Effector memory CD8-positive, alpha-beta T cell (primary cell): Measurements from ENCODE around the gene PCDHGA8.

Experiments
- ATAC-seq: fragments of 150-1000 bp; cut with Tn5 transposase; replicated peaks from 2 replicates; pipeline ENCODE4 v1.10.0; 2021; ENCODE audit warnings: mild to moderate bottlenecking, moderate library complexity
- DNase-seq, 3 experiments: peaks; one replicate each; pipeline ENCODE4 v3.0.0; 2021
- H3K27ac Mint-ChIP-seq, 2 donors: one replicate each; pipeline ENCODE4 v1.8.0; 2022; ENCODE audit warnings: mild to moderate bottlenecking in 2 of 2, mixed read lengths in 2 of 2, moderate library complexity in 2 of 2
- H3K27me3 Mint-ChIP-seq, 2 donors: one replicate each; pipeline ENCODE4 v1.8.0; 2022; ENCODE audit warnings: mixed read lengths in 2 of 2
- H3K36me3 Mint-ChIP-seq: one replicate; pipeline ENCODE4 v1.8.0; 2022; ENCODE audit warnings: mild to moderate bottlenecking, moderate library complexity, mixed read lengths; ENCODE audit not compliant: insufficient read depth
- H3K4me1 Mint-ChIP-seq, 2 donors: one replicate each; pipeline ENCODE4 v1.8.0; 2022; ENCODE audit warnings: low read depth in 2 of 2, mixed read lengths in 2 of 2
- H3K4me3 Mint-ChIP-seq, 2 donors: one replicate each; pipeline ENCODE4 v1.8.0; 2022; ENCODE audit warnings: mild to moderate bottlenecking in 2 of 2, mixed read lengths in 2 of 2, moderate library complexity in 2 of 2
- H3K9me3 Mint-ChIP-seq, 2 donors: one replicate each; pipeline ENCODE4 v1.8.0; 2022; ENCODE audit warnings: mixed read lengths in 2 of 2

The PCDHGA8 gene

DNA sequence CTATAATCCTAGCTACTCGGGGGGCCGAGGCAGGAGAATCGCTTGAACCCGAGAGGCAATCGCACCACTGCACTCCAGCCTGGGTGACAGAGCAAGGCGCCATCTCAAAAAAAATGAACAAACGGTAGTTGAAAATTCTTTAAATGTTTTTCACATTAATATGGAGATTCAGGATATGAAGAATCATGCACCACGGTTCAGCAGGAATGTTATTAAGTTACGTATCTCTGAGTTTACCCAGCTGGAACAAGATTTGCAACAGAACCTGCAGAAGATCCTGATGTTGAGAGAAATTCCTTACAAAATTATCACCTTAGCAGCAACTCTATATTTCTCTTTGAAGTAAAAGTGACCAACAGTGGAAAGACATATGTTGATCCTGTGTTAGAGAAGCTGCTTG is 47.9 kb downstream of the PCDHGA8 start:
- no peaks in the 10 kb centered on the region for H3K4me1 Mint-ChIP-seq
- no peak for DNase-seq

DNA sequence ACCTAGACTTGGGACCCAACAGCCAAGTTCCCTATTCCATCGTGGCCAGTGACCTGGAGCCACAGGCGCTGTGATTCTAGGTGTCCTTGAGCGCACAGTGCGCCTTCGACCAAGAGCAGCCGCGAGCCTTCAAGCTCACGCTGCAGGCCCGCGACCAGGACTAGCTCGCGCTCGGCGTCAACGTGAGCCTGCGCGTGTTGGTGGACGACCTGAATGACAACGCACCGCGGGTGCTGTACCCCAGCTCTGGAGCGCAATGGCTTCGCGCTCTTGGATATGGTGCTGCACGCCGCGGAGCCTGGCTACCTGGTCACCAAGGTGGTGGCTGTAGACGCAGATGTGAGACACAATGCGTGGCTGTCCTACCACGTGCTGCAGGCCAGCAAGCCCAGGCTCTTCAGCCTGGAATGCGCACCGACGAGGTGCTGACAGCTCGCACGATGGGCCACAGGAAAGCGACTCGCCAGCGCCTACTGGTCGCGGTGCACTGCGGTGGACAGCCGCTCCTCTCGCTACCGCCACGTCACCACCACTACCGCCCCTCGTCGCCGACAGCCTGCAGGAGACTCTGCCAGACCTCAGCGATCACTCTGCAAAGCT is 49.2 kb downstream of the PCDHGA8 start:
- Mint-ChIP-seq H3K27me3 (peaks cover 14 to 51% of the 10 kb centered on the region in 2 donors), H3K4me1 (no peaks in the 10 kb centered on the region), H3K4me3 (no peak overlapping the region), H3K27ac (no peak overlapping the region), H3K9me3 (peaks cover 2 to 6% of the 10 kb centered on the region in 2 donors), H3K36me3 (no peaks in the 10 kb centered on the region)
- DNase-seq (no peak), ATAC-seq (no peak)

More for the DNA sequence above, 47.9 kb downstream of the PCDHGA8 start:
- H3K27me3 Mint-ChIP-seq: peaks cover 7 to 55% of the 10 kb centered on the region in 2 donors
- H3K27ac Mint-ChIP-seq: no peak overlapping the region
- no peak overlapping the region for H3K4me3 Mint-ChIP-seq
- H3K9me3 Mint-ChIP-seq: peaks cover 2 to 6% of the 10 kb centered on the region in 2 donors
- no peak for ATAC-seq
- no peaks in the 10 kb centered on the region for H3K36me3 Mint-ChIP-seq
